C1 segment of cervical spinal cord (tissue), 14 donors: ENCODE measurements around the gene STIM1.

Source experiments
- DNase-seq, 14 donors: peaks; one replicate each; lab custom pipeline; 2025; lab: John Stamatoyannopoulos, UW

Gene STIM1

DNA sequence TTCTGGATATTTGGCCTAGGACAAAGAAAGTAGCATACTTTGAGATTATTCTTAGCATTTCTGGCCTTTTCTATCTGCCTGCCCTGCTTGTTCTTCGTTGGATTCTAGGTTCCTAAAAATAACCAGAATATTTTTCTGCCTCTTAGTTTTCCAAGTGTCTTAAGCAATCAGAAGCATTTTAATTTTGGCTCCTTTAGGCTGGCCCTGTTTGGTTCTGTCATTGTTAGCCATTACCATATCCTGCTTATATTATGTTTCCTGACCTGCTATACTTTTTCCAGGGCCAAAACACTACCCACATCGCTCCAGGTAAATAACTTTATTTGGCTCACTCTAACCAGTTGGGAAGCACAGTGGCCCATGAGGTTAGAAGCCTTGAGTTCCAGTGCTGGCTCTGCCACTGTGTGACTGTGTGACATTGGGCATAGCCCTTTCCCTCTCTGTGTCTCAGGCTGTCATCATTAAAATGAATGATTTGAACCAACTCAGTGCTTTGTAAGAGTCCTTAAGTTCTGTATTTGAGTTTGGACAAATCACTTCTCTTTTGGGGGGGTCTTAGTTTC, 91.1 kb downstream of the STIM1 start:
- DNase-seq: no peak

DNA sequence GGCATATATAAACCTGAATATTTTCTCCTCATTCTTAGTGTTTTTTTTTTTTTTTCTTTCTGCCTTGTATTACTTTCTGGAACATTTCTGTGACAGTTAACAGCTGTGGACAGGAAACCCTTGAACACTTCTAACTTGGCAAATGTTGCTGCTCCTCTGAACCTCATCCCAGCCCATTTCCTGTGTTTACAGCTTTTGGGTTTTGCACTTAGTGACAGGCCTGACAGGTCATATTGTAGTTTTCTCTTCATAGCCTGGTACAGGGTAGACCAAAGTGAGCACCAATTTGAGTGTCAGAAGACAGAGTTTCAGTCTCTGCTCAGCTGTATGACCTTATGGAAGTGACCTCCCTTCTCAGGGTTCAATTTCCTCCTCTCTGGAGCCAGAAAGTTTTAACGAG, 91.6 kb downstream of the STIM1 start:
- no peak for DNase-seq

DNA sequence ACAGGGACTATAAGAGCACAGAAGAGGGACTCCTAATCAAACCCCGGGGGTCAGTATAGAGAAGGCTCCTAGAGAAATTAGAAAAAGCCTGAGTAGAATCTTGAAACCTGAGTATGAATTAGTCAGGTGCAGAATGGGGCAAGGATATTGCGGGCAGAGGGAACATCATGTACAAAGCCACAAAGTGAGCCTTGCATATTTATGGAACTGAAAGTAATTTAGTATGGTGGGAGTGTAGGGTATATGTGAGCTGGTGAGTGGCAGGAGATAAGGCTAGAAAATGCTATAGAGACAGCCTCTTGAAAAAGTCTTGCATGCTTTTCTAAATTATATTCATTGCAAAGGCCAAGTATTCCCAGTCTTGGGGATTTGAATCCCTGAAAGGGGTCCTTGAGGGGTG, 93.7 kb downstream of the STIM1 start:
- DNase-seq: no peak

- no peak for DNase-seq
These were observed 95.7 kb downstream of the STIM1 start for GRCh38 chr11:3950996-3951660.

GRCh38 chr11:3952715-3953114, 97.3 kb downstream of the STIM1 start:
- DNase-seq: no peak

- DNase-seq: no peak
These were observed 97.9 kb downstream of the STIM1 start for GRCh38 chr11:3953327-3953726.

DNA sequence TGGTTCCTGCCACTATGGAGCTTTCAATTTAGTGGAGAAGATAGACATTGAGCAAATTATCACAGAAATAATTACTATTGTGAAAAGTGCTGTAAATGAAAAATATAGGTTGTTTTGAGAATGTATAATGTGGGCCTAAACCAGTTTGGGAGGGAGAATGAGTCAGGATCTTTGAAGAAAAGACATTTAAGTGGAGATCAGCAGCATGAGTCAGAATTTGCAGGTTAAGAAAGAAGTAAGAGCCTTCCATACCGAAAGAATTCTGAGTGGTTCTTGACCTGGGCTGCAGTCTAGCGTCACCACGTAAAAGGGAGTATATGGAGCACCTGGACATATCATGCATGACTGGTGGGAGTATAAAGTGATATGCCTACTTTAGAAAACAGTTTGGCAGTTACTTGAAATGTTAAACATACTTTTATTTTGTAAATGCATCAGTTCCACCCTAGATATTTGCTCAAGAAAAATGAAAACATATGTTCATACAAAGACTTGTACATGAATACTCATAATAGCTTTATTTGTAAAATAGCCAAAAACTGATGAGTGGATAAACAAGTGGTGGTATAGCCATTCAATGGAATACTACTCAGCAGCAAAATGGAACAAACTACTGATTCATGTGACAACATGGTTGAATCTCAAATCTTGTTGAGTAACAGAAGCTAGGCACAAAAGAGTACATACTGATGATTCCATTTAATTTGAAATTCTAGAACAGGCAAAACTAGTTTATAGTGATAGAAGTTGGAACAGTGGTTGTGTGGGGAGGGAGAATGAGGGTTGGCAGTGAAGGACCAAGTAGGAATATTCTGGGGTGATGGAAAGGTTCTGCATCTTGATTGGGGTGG, 99.2 kb downstream of the STIM1 start:
- no peak for DNase-seq

DNA sequence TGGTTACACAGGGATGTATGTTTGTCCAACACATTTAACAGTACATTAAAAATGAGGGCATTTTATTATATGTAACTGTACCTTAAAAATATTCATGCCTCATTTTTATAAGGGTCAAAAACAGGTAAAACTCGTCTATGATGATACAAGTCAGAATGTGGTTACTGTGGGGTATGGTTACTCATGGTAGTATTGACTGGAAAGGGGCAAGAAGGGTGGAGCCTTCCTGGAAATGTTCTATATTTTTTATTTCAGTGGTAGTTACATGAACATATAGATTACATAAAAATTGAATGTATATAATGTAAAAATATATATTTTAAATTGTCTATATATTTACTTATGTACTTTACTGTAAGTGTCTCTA, 99.8 kb downstream of the STIM1 start:
- DNase-seq: no peak

DNA sequence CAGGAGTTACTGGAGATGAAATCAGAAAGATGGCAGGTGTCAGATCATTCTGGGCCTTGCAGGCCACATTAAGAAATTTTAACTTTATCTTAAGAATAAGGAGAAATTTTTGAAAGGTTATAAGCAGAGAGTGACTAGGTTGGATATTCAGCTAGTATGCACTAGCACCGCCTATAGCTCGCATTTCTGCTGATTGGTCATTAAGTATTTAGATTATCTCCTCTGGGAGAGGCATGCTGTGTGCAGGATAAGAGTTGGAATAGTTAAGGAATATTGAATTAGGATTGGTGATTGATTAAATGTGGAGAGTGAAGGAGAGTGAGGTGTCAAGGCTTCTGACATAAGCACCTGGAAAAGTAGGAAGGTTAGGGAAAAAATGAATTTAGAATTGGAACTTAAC, 100.6 kb downstream of the STIM1 start:
- no peak for DNase-seq

GRCh38 chr11:3956748-3957147, 101.3 kb downstream of the STIM1 start:
- no peak for DNase-seq

DNA sequence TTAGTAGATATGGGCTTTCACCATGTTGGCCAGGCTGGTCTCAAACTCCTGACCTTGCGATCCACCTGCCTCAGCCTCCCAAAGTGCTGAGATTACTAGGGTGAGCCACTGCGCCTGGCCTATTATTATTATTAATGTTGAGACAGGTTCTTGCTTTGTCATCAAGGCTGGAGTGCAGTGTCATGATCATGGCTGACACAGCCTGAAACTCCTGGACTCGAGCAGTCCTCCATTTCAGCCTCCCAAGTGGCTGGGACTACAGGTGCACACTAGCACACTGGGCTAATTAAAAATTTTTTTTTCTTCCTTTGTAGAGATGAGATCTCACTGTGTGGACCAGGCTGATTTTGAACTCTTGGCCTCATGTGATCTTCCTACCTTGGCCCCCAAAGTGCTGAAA, 102.0 kb downstream of the STIM1 start:
- DNase-seq: no peak

- no peak for DNase-seq
These were observed 102.8 kb downstream of the STIM1 start for GRCh38 chr11:3958281-3958680.

- no peak for DNase-seq
These were observed 103.8 kb downstream of the STIM1 start for GRCh38 chr11:3959015-3959902.

- DNase-seq: no peak
These were observed 104.4 kb downstream of the STIM1 start for GRCh38 chr11:3959903-3960265.

DNA sequence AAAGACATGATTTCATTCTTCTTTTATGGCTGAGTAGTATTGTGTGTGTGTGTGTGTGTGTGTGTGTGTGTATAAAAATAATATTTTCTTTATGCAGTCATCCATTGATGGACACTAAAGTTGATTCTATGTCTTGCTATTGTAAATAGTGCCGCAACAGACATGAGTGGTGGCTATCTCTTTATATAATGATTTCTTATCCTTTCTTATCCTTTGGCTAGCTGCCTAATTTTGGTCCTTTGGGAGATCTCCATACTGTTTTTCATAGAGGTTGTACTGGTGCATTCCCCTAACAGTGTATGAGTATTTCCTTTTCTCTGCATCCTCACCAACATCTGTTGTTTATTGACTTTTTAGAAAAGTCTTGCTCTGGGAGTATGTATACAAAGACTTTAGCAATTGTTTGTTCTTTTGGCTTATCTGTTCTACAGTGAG, 107.0 kb downstream of the STIM1 start:
- DNase-seq: no peak

DNA sequence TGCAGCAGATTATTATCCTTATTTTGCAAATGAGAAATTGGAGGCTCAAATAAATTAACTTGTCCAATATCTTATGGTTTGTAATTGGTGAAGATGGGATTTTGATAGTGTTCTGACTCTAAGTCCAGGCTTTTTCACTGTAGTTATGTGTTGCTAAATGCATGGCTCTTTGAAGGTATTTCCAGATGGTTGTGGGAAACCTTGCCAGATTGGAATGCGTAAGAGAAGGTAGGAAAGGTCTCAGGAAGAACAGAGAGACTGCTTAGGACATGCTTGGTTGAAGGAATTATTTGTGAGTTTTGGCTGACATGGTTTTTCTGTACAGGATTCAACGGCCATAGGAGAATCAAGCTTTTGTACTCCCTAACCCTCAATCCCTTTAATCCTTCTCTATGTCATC, 108.6 kb downstream of the STIM1 start:
- no peak for DNase-seq

GRCh38 chr11:3964935-3965604, 109.6 kb downstream of the STIM1 start:
- no peak for DNase-seq

GRCh38 chr11:3967695-3968094, 112.2 kb downstream of the STIM1 start:
- DNase-seq: no peak

DNA sequence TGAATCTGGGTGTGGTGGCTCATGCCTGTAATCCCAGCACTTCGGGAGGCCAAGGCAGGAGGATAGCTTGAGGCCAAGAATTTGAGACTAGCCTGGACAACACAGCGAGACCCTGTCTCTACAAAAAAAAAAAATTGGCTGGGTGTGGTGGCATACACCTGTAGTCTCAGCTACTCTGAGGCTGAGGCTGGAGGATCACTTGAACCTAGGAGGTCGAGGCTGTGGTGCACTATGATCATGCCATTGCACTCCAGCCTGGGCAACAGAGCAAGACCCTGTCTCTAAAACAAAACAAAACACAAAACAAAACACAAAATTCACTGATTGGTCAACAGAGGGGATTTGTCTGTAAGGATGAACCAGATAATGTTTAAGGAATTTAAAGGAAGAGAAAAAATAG, 113.7 kb downstream of the STIM1 start:
- no peak for DNase-seq

DNA sequence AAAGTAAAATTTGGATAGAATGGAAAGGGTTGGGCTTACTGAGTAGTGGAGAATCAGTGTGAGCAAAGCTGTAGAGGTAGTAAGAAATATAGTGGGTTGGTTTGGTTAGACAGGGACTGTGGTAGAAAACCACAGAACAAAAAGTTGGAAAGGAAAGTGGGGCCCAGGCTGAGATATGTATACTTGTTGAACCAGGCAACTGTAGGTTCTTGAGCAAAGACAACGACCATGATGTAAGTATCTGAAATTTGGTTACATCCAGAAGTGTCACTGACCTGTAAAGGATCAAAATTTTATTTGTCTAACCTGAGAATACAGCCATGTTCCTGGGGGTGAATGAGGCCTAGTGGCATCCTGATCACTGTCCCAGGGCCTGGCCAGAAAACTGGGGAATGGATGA, 114.1 kb downstream of the STIM1 start:
- no peak for DNase-seq

DNA sequence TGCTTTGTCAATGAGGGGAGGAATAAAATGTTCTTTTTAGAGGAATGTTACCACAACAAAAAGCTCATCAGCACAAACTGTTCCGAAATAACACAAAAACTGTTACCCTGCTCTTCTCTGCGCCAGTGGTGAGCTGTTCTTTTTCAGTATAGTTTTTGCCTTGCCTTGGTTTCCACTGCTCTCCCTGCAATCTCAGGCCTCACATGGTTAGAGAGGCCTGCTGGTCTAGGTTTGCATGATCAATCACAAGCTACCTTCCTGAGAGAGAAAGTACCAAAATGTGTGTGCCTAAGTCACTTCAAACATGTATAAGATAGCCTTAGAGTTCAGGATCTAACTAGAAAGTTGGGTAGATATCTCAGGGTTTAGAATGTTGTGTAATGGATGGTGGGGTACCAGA, 114.6 kb downstream of the STIM1 start:
- DNase-seq: no peak
